HepG2 (cell line): ENCODE measurements around the gene KIF2C. TPM values are rescaled to one million over a fixed set of nuclear protein-coding genes. Genes with fewer than 3 reads are reported as not detected.

Experiments used
- polyA plus RNA-seq, 8 experiments: library from polyadenylated mRNA; depleted of rRNA in 3 of 8; stranded (reverse) in 7 of 8; unstranded in 1 of 8; fragments of >200 nt; fragmentation: Illumina TruSeq in 4 of 8; extraction: Trizol in 4 of 8; gene quantifications; 2 replicates each; pipeline versions ENCODE4 v1.2.1 to v1.2.3, GENCODE V29; 2011 to 2016; ENCODE audit warnings: low read depth in 4 of 8, missing spikeins in 1 of 8, mixed read lengths in 1 of 8; ENCODE audit not compliant: insufficient read depth in 1 of 8
- small RNA-seq, 3 experiments: library from RNA; depleted of rRNA; stranded (forward); fragments of <200 nt; gene quantifications; one replicate each; pipeline ENCODE3, GENCODE V24; 2012; ENCODE audit warnings: low read depth in 2 of 3, low replicate concordance in 1 of 3; ENCODE audit not compliant: insufficient read length in 3 of 3, insufficient read depth in 2 of 3
- total RNA-seq, 5 experiments: library from RNA; depleted of rRNA; stranded (reverse); fragments of >200 nt; fragmentation: Illumina TruSeq; extraction: Trizol; gene quantifications; 2 replicates each; pipeline ENCODE4 v1.2.3, GENCODE V29; 2016; ENCODE audit warnings: low read depth in 1 of 5

KIF2C gene
- total and polyA plus RNA-seq, 2 of the 13 experiments (the other 11 are each of a cell fraction or from before 2014, with no cell fraction given): 29.7 to 53.7 TPM

Small RNAs within 50 kb of the gene (small RNA-seq; reads per million reads assigned to genes)
- gene RNU5D-1: 40.8 to 238 (median 140) reads per million in 3 experiments
- gene RNU5F-1: 59.3 to 429 (median 147) reads per million in 3 experiments
- 6,187 to 44,749 (median 19,797) reads per million in 3 experiments for gene SNORD38A
- gene SNORD38B: 0 reads per million in 3 experiments
- 9.1 to 29.0 (median 11.8) reads per million in 3 experiments for gene SNORD46
- 0 reads per million in 3 experiments for gene SNORD55

Other genes with a start within 250 kb of the KIF2C start
- gene TMEM53, start 65.4 kb upstream of the KIF2C start, total RNA-seq (2016; rRNA removed; fragmentation: Illumina TruSeq; extraction: Trizol): 12.6 and 13.8 TPM in 2 replicates
- 20.2 and 22.3 TPM in 2 replicates for gene TMEM53, start 65.4 kb upstream of the KIF2C start, polyA plus RNA-seq (2011; rRNA removed)
- gene ARMH1, start 65.1 kb upstream of the KIF2C start, total RNA-seq (2016; rRNA removed; fragmentation: Illumina TruSeq; extraction: Trizol): not detected in 2 replicates
- 0.69 and 1.1 TPM in 2 replicates for gene ARMH1, start 65.1 kb upstream of the KIF2C start, polyA plus RNA-seq (2011; rRNA removed)
- gene RNU5D-1, start 8.7 kb upstream of the KIF2C start, total RNA-seq (2016; rRNA removed; fragmentation: Illumina TruSeq; extraction: Trizol): 165 TPM in 1 of 2 replicates, not detected in the other
- gene RNU5D-1, start 8.7 kb upstream of the KIF2C start, polyA plus RNA-seq (2011; rRNA removed): not detected in 2 replicates
- 2,628 and 3,186 TPM in 2 replicates for gene RPS8, start 35.7 kb downstream of the KIF2C start, total RNA-seq (2016; rRNA removed; fragmentation: Illumina TruSeq; extraction: Trizol)
- 2,639 and 2,822 TPM in 2 replicates for gene RPS8, start 35.7 kb downstream of the KIF2C start, polyA plus RNA-seq (2011; rRNA removed)
- 1.4 TPM in 2 replicates for gene BEST4, start 48.3 kb downstream of the KIF2C start, total RNA-seq (2016; rRNA removed; fragmentation: Illumina TruSeq; extraction: Trizol)
- 0.71 and 0.77 TPM in 2 replicates for gene BEST4, start 48.3 kb downstream of the KIF2C start, polyA plus RNA-seq (2011; rRNA removed)
- 4.5 and 9.8 TPM in 2 replicates for gene PLK3, start 60.5 kb downstream of the KIF2C start, total RNA-seq (2016; rRNA removed; fragmentation: Illumina TruSeq; extraction: Trizol)
- gene PLK3, start 60.5 kb downstream of the KIF2C start, polyA plus RNA-seq (2011; rRNA removed): 16.9 and 23.4 TPM in 2 replicates
- 0.77 TPM in 1 of 2 replicates, not detected in the other for gene DYNLT4, start 67.5 kb downstream of the KIF2C start, total RNA-seq (2016; rRNA removed; fragmentation: Illumina TruSeq; extraction: Trizol)
- gene DYNLT4, start 67.5 kb downstream of the KIF2C start, polyA plus RNA-seq (2011; rRNA removed): not detected in 2 replicates
- gene BTBD19, start 68.7 kb downstream of the KIF2C start, total RNA-seq (2016; rRNA removed; fragmentation: Illumina TruSeq; extraction: Trizol): 1.0 and 2.7 TPM in 2 replicates
- gene BTBD19, start 68.7 kb downstream of the KIF2C start, polyA plus RNA-seq (2011; rRNA removed): 6.7 and 8.8 TPM in 2 replicates
- gene PTCH2, start 103.4 kb downstream of the KIF2C start, total RNA-seq (2016; rRNA removed; fragmentation: Illumina TruSeq; extraction: Trizol): 0.18 and 0.60 TPM in 2 replicates
- 1.5 and 1.7 TPM in 2 replicates for gene PTCH2, start 103.4 kb downstream of the KIF2C start, polyA plus RNA-seq (2011; rRNA removed)
- gene EIF2B3, start 246.8 kb downstream of the KIF2C start, total RNA-seq (2016; rRNA removed; fragmentation: Illumina TruSeq; extraction: Trizol): 41.0 and 62.6 TPM in 2 replicates
- 17.1 and 20.1 TPM in 2 replicates for gene EIF2B3, start 246.8 kb downstream of the KIF2C start, polyA plus RNA-seq (2011; rRNA removed)